CD4-positive, alpha-beta T cell treated with Interleukin-1 beta for 1 hour (primary cell): Measurements from ENCODE around the gene RCCD1.

Source experiments
- DNase-seq, 2 donors: peaks; one replicate each; pipeline ENCODE4 v3.0.0-alpha.2; 2020 to 2022

RCCD1 gene

GRCh38 chr15:90968434-90968833 is 13.8 kb downstream of the RCCD1 start:
- DNase-seq: no peak

GRCh38 chr15:90970274-90970673 is 15.6 kb downstream of the RCCD1 start:
- no peak for DNase-seq

- DNase-seq: no peak
Measured at GRCh38 chr15:90972133-90972532, 17.4 kb downstream of the RCCD1 start.

- DNase-seq: no peak
Measured at GRCh38 chr15:90974216-90974615, 19.5 kb downstream of the RCCD1 start.

DNA sequence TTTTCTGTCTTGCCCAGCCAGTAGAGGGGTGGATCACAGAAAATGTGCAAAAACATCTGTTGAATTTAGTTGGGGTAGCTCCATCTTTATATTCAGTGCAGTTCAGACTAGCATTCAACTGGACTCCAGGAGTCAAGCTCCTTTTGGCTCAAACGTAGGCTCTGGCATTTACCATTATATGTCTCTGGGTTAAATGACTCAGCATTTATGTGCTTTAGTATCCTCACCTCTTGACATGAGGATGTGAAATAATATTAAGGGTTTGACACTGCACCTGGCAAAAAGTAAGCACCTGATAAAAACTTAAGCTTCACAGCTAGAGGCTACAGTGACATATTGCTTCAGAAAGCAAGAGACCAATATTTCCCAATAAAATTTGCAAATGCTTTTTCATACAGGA is 24.9 kb downstream of the RCCD1 start:
- DNase-seq: no peak

DNA sequence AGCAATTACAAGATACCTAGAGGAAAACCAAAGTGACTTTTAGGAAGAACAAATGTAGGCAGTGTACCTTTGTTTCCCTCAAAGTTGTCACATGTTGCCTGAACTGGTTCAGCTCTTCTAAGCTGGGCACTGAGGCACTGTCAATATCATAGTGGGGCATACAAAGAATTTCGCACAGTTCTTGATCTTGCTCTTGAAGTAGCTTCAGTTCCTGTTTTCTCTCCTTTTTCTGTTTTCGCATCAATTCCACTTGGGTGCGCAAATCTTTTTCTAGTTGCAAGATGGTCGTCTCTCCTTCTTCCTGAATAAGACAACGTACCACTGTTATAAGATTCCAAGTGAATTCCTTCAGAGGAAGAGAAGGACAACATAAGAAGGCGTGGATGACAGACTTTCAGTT is 27.0 kb downstream of the RCCD1 start:
- DNase-seq: no peak

GRCh38 chr15:90982135-90982534 is 27.5 kb downstream of the RCCD1 start:
- DNase-seq: no peak

GRCh38 chr15:90986790-90987507 is 32.3 kb downstream of the RCCD1 start:
- no peak for DNase-seq

GRCh38 chr15:90987561-90988141 is 33.0 kb downstream of the RCCD1 start:
- DNase-seq: no peak

DNA sequence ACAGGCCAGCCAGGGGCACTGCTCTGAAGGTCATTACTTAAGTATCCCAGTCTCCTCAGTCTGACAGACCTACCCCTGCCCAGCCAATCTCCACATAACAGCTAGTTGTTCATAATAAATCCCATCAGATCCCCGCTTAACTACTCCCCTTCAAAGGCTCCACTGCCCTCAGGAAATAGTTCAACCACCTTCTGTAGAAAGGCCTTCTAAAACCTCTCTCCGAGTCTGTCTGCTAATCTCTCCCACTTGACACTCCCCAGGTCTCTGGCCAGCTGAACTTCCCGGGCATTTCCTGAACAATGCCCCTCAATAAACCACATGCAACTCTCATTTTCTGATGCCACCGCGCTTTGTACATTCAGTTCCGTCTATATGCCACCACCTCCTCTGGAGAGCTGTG is 33.6 kb downstream of the RCCD1 start:
- no peak for DNase-seq

GRCh38 chr15:90989040-90989768 is 34.5 kb downstream of the RCCD1 start:
- no peak for DNase-seq

DNA sequence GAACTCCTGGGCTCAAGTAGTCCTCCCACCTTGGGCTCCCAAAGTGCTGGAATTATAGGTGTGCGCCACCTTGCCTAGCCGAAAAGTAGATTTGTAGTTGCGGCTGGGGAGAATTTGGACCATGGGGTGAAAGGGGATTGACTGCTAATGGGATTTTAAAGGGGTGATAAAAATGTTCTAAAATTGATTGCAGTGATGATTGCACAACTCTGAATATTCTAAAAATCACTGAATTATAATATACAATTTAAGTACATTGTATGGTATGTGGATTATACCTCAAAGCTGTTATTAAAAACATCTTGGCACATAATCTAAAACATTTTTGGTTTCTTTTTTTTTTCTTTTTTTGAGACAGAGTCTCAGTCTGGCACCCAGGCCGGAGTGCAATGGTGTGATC is 35.8 kb downstream of the RCCD1 start:
- no peak for DNase-seq

DNA sequence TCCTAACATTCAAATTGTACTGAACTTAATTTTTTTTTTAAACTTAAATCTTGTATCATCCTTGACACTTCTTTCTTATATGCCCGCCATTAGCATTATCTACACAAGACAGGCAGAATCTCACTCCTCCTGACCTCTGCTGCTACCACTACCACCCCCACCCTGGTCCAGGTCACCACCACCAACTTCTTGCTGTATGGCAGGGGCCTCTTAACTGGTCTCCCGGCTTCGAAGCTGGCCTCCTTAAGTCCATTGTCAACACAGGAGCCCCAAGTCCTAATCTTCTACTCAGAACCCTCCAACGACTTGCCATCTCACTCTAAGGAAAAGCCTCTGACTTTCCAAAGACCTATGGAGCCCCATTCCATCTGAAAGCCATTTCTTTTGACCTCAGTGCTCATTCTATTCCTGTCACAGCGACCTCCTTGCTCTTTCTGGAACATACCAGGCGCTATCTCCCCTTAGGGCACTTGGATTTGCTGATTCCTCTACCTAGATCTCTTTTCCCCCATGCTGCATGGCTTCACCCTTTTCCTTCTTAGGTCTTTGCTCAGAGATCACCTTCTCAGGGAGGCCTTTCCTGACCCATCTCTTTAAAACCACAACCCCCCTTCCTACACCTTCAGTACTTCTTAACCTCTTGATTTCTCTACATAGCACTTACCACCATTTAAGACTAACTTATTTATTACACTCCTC is 37.1 kb downstream of the RCCD1 start:
- DNase-seq: no peak

GRCh38 chr15:90994059-90994416 is 39.4 kb downstream of the RCCD1 start:
- DNase-seq: no peak

GRCh38 chr15:90994417-90995311 is 40.0 kb downstream of the RCCD1 start, which contains the start of gene PRC1:
PRC1 (minus strand) TSS chr15:90994535; CDS start chr15:90994417, 118 bp downstream.
- DNase-seq: peak; percentile 97

DNA sequence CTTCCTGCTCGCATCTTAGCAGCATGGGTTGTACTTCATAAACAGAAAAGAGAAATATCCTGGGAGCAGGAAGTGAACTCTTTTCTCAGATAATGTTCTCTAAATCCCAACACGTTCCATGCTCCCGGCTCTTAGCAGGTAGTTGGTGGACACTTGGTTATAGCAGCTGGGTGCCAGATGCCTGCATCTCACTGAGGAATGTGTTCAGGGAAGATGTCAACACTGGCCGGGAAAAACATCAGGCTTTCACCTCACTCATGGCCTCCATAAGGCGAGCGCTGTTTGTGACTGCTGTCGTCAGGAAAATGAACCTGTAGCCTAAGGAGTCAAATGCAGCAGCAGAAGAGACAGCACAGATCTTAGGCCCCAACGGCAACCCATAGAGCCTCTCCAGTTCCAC is 44.1 kb downstream of the RCCD1 start:
- DNase-seq: no peak

- no peak for DNase-seq
Measured at GRCh38 chr15:91001209-91001608, 46.5 kb downstream of the RCCD1 start.

- no peak for DNase-seq
Measured at GRCh38 chr15:91007266-91007665, 52.6 kb downstream of the RCCD1 start.
